HG03135 (cell line): Measurements from ENCODE around the gene DHX57.
"Not testable (repeated sequence)": the region's sequence is repeated elsewhere in the genome, so short reads cannot be mapped to it uniquely, and the experiment has no call there.

Source experiments
- ATAC-seq: cut with Tn5 transposase; IDR thresholded peaks from one replicate; pipeline ENCODE4 v1.9.1; 2021; ENCODE audit warnings: mild to moderate bottlenecking, moderate library complexity; ENCODE audit not compliant: unreplicated experiment

The DHX57 gene

GRCh38 chr2:38873763-38874162, 2.0 kb downstream of the DHX57 start:
- no peak for ATAC-seq

- ATAC-seq: no peak
Measured at GRCh38 chr2:38871432-38871831, 4.3 kb downstream of the DHX57 start.

GRCh38 chr2:38866773-38867443, 8.8 kb downstream of the DHX57 start:
- no peak for ATAC-seq

- no peak for ATAC-seq
Measured at GRCh38 chr2:38863061-38863695, 12.6 kb downstream of the DHX57 start.

- ATAC-seq: no peak
Measured at GRCh38 chr2:38862476-38862875, 13.3 kb downstream of the DHX57 start.

- no peak for ATAC-seq
Measured at GRCh38 chr2:38856165-38856564, 19.6 kb downstream of the DHX57 start.

- peak; percentile 89 for ATAC-seq
Measured at GRCh38 chr2:38850045-38850444, 25.7 kb downstream of the DHX57 start.

GRCh38 chr2:38836791-38837190, 38.9 kb downstream of the DHX57 start:
- no peak for ATAC-seq

GRCh38 chr2:38835990-38836389, 39.7 kb downstream of the DHX57 start:
- peak; percentile 88 for ATAC-seq

- no peak for ATAC-seq
Measured at GRCh38 chr2:38835015-38835601, 40.6 kb downstream of the DHX57 start.

- ATAC-seq: no peak
Measured at GRCh38 chr2:38830526-38831159, 45.1 kb downstream of the DHX57 start.

- ATAC-seq: no peak
Measured at GRCh38 chr2:38829971-38830370, 45.8 kb downstream of the DHX57 start.

GRCh38 chr2:38828460-38828859, 47.3 kb downstream of the DHX57 start:
- ATAC-seq: no peak

GRCh38 chr2:38827539-38828145, 48.1 kb downstream of the DHX57 start:
- ATAC-seq: not testable (repeated sequence)

- ATAC-seq: no peak
Measured at GRCh38 chr2:38825956-38826355, 49.8 kb downstream of the DHX57 start.

- ATAC-seq: no peak
Measured at GRCh38 chr2:38824906-38825305, 50.8 kb downstream of the DHX57 start.

- ATAC-seq: no peak
Measured at GRCh38 chr2:38823386-38823785, 52.3 kb downstream of the DHX57 start.

GRCh38 chr2:38818565-38818964, 57.2 kb downstream of the DHX57 start:
- ATAC-seq: no peak

- ATAC-seq: no peak
Measured at GRCh38 chr2:38815936-38816335, 59.8 kb downstream of the DHX57 start.

GRCh38 chr2:38810488-38810887, 65.2 kb downstream of the DHX57 start:
- no peak for ATAC-seq

- no peak for ATAC-seq
Measured at GRCh38 chr2:38808677-38809076, 67.1 kb downstream of the DHX57 start.

GRCh38 chr2:38806733-38807059, 69.0 kb downstream of the DHX57 start:
- no peak for ATAC-seq
